Endothelial cell of umbilical vein (primary cell): ENCODE measurements around the gene SMNDC1. TPM values are rescaled to one million over a fixed set of nuclear protein-coding genes. Genes with fewer than 3 reads are reported as not detected.
A peak's percentile ranks its signal among the peaks of the same experiment; 100 is the strongest.

ENCODE experiments used
- BruUV-seq: library from RNA; stranded (reverse); fragments of 400-500 nt; replicated peaks from 2 replicates; lab custom pipeline; 2021; lab: Mats Ljungman, UMichigan
- CTCF ChIA-PET: fragments of 300-600, 350-600 bp; sonication (Branson Sonifier 250); formaldehyde crosslinking; loops from one replicate; lab custom pipeline; 2021; ENCODE audit warnings: antibody characterized with exemption, inconsistent platforms; lab: Charles Lee
- POLR2A ChIA-PET: fragments of 300-600, 350-600 bp; sonication (Branson Sonifier 250); formaldehyde crosslinking; loops from one replicate; lab custom pipeline; 2021; ENCODE audit warnings: antibody characterized with exemption, inconsistent platforms; lab: Charles Lee
- DNase-seq: peaks from one replicate; pipeline ENCODE4 v3.0.0-alpha.2; 2011; ENCODE audit warnings: low read depth, low spot score
- FAIRE-seq: peaks from 2 replicates; lab custom pipeline; 2011; peaks lifted over from hg19 to GRCh38; lab: Jason Lieb, UNC
- H2AFZ ChIP-seq: 2 replicates; pipeline ENCODE4 v1.6.0; 2012; ENCODE audit warnings: low read depth, low read length, control low read depth, inconsistent platforms
- H3K27ac ChIP-seq: 2 replicates; pipeline ENCODE4 v1.5.1; 2011; ENCODE audit warnings: low read depth, mild to moderate bottlenecking, control low read depth, low read length, moderate library complexity; ENCODE audit not compliant: insufficient read depth
- H3K27me3 ChIP-seq, 2 experiments: 2 replicates each; pipeline versions ENCODE4 v1.6.0 to v1.6.1; 2011; ENCODE audit warnings: low read length in 2 of 2, mixed read lengths in 1 of 2; ENCODE audit not compliant: control insufficient read depth in 2 of 2, insufficient read depth in 2 of 2
- H3K36me3 ChIP-seq, 2 experiments: 2 replicates in 1 of 2; 3 replicates in 1 of 2; pipeline ENCODE4 v1.5.1; 2011; ENCODE audit warnings: low read length in 2 of 2, mild to moderate bottlenecking in 1 of 2, moderate library complexity in 1 of 2; ENCODE audit not compliant: control insufficient read depth in 2 of 2, insufficient read depth in 2 of 2; ENCODE audit errors: extremely low read depth in 1 of 2
- H3K4me1 ChIP-seq: 3 replicates; pipeline ENCODE4 v1.5.1; 2011; ENCODE audit warnings: mild to moderate bottlenecking, low read length; ENCODE audit not compliant: control insufficient read depth, insufficient read depth; ENCODE audit errors: extremely low read depth
- H3K4me2 ChIP-seq: 2 replicates; pipeline ENCODE4 v1.6.1; 2011; ENCODE audit warnings: low read length, control low read depth, mixed read lengths; ENCODE audit not compliant: insufficient read depth
- H3K4me3 ChIP-seq, 3 experiments: fragments of 200-600 bp in 1 of 3; sonication (generic), shearing (Covaris generic) in 1 of 3; replicated peaks in 1 of 3; 2 replicates each; pipeline ENCODE4 v1.5.1; 2011 to 2016; ENCODE audit warnings: control low read depth in 3 of 3, low read length in 3 of 3, mild to moderate bottlenecking in 2 of 3, inconsistent platforms in 1 of 3, low read depth in 1 of 3, moderate library complexity in 1 of 3; ENCODE audit not compliant: insufficient read depth in 1 of 3
- H3K79me2 ChIP-seq: 2 replicates; pipeline ENCODE4 v1.6.0; 2012; ENCODE audit warnings: low read length, inconsistent platforms; ENCODE audit not compliant: control insufficient read depth, insufficient read depth
- H3K9ac ChIP-seq: replicated peaks from 2 replicates; pipeline ENCODE3; 2011; ENCODE audit warnings: low read length, control low read depth; ENCODE audit not compliant: insufficient read depth; ENCODE audit errors: extremely low read depth
- H3K9me1 ChIP-seq: replicated peaks from 3 replicates; pipeline ENCODE4 v1.6.0; 2011; ENCODE audit warnings: mild to moderate bottlenecking, low read length; ENCODE audit not compliant: control insufficient read depth, insufficient read depth; ENCODE audit errors: extremely low read depth
- H3K9me3 ChIP-seq: replicated peaks from 2 replicates; pipeline ENCODE4 v1.5.1; 2012; ENCODE audit warnings: low read length, inconsistent platforms; ENCODE audit not compliant: control insufficient read depth, insufficient read depth
- H4K20me1 ChIP-seq: replicated peaks from 2 replicates; pipeline ENCODE3; 2011; ENCODE audit warnings: mild to moderate bottlenecking, low read length; ENCODE audit not compliant: control insufficient read depth, insufficient read depth; ENCODE audit errors: extremely low read depth
- EZH2 ChIP-seq: IDR thresholded peaks from 2 replicates; pipeline ENCODE4 v1.6.1; 2012; ENCODE audit warnings: borderline replicate concordance, low read depth, mild to moderate bottlenecking, moderate library complexity, low read length, inconsistent platforms; ENCODE audit not compliant: severe bottlenecking
- FOS ChIP-seq: IDR thresholded peaks from 2 replicates; pipeline ENCODE4 v1.6.1; 2011; ENCODE audit warnings: mild to moderate bottlenecking, low read length, moderate library complexity, borderline replicate concordance; ENCODE audit not compliant: insufficient read depth
- GATA2 ChIP-seq: IDR thresholded peaks from 2 replicates; pipeline ENCODE4 v1.7.0; 2011; ENCODE audit warnings: low read depth, mild to moderate bottlenecking, moderate library complexity, mixed read lengths, low read length; ENCODE audit not compliant: insufficient read length, insufficient read depth
- JUN ChIP-seq: IDR thresholded peaks from 2 replicates; pipeline ENCODE4 v1.6.1; 2011; ENCODE audit warnings: borderline replicate concordance, low read depth; ENCODE audit not compliant: insufficient read length, insufficient read depth
- MAX ChIP-seq: IDR thresholded peaks from 2 replicates; pipeline ENCODE4 v1.6.1; 2011; ENCODE audit not compliant: insufficient read depth, insufficient read length
- MYC ChIP-seq: IDR thresholded peaks from one replicate; pipeline ENCODE4 v1.6.1; 2011; ENCODE audit warnings: mild to moderate bottlenecking, low read depth, low read length
- POLR2A ChIP-seq: IDR thresholded peaks from 2 replicates; pipeline ENCODE4 v1.6.1; 2012; ENCODE audit warnings: low read depth, mild to moderate bottlenecking, control low read depth, low read length
- POLR2AphosphoS5 ChIP-seq: IDR thresholded peaks from 2 replicates; pipeline ENCODE4 v1.6.1; 2012; ENCODE audit warnings: low read depth, mild to moderate bottlenecking, control low read depth, low read length, moderate library complexity; ENCODE audit not compliant: insufficient read depth
- dilution Hi-C: fragments of 300-500 bp; cut with MboI; formaldehyde crosslinking; loops from one replicate; pipeline ENCODE4 v1.15.0; 2019; ENCODE audit warnings: low sequenced_read_pairs; ENCODE audit not compliant: extremely low pct_ligation_motif_present
- intact Hi-C: fragments of 100-400 bp; cut with micrococcal nuclease; formaldehyde crosslinking; loops from one replicate; pipeline ENCODE4 v1.10.0; 2022
- polyA plus RNA-seq, 4 experiments: library from polyadenylated mRNA; depleted of rRNA in 3 of 4; stranded (reverse) in 3 of 4; unstranded in 1 of 4; fragments of >200 nt; gene quantifications; 2 replicates each; pipeline versions ENCODE4 v1.2.1 to v1.2.3, GENCODE V29; 2011 to 2012; ENCODE audit warnings: missing spikeins in 1 of 4
- total RNA-seq: library from RNA; stranded (reverse); gene quantifications from 2 replicates; pipeline ENCODE4 v1.2.3, GENCODE V29; 2021
- TF ChIP-seq, protein P1 (sequence below), 2 donors: IDR thresholded peaks; 1 replicate in 1 of 2; 2 replicates in 1 of 2; pipeline ENCODE4 v1.5.1; 2011; ENCODE audit warnings: low read length in 2 of 2, mild to moderate bottlenecking in 2 of 2, moderate library complexity in 2 of 2, control low read depth in 1 of 2, inconsistent platforms in 1 of 2, low read depth in 1 of 2; ENCODE audit not compliant: insufficient read depth in 1 of 2; ENCODE audit errors: extremely low read depth in 1 of 2

The SMNDC1 gene
- total and polyA plus RNA-seq, 2 donors (not counting 3 experiments of a cell fraction or from before 2014, with no cell fraction given), result 7.1 to 39.3 TPM

- Histone ChIP-seq H3K36me3 (no peaks in the 10 kb centered on the region), H3K9me1 (no peaks in the 10 kb centered on the region), H3K4me2 (peak overlapping the region; percentile 1), H3K27me3 (no peaks in the 10 kb centered on the region), H3K79me2 (no peaks in the 10 kb centered on the region), H3K4me3 (no peak overlapping the region), H4K20me1 (no peaks in the 10 kb centered on the region), H2AFZ (peak overlapping the region; percentile 10), H3K27ac (peak overlapping the region; percentile 34), H3K9ac (no peak overlapping the region), H3K9me3 (no peaks in the 10 kb centered on the region), H3K4me1 (peaks cover 24% of the 10 kb centered on the region)
- FAIRE-seq (peak; percentile 93), DNase-seq (peak; percentile 66)
- ChIA-PET POLR2A (interaction anchor here (0.6 to 2.1 kb wide), 6 partner anchors 57 to 158 kb away, joined by 3 to 7 read pairs (median 4); no protein-coding TSS in a partner anchor), CTCF (interaction anchor here (0.5 to 6.5 kb wide), 66 partner anchors 8 to 247 kb away, joined by 3 to 268 read pairs (median 6); partner anchors contain the start of genes DUSP5 and SMNDC1)
- dilution Hi-C loops (loop anchor here (10.0 kb wide), 1 partner anchor 211 kb away; the partner anchor contains the start of gene SMC3), intact Hi-C loops (loop anchor here (1.0 to 2.0 kb wide), 9 partner anchors 23 to 194 kb away; no protein-coding TSS in a partner anchor)
- TF ChIP-seq JUN, result peak; percentile 40
- TF ChIP-seq POLR2AphosphoS5, result peak; percentile 51
- TF ChIP-seq EZH2, result no peak
- peak; percentile 88 for TF ChIP-seq FOS
- no TSS peak for BruUV-seq
Measured at GRCh38 chr10:110353244-110354119, 48.8 kb upstream of the SMNDC1 start.

DNA sequence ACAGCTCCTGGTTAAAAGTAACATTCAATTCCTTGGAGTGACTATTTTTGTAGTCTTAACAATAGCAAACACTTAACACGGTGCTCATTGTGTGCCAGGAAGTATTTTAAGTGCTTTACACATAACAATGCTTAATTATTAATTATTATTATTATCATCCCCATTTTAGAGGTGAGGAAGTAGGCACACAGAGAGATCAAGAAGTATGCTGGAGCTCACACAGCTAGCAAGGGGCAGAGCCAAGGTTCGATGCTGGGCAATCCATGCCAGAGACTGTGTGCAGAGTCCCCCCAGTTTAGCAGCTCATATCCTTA is 48.2 kb upstream of the SMNDC1 start:
- FAIRE-seq (no peak), DNase-seq (no peak)
- peak overlapping the region; percentile 10 for H2AFZ ChIP-seq
- POLR2A ChIA-PET, result interaction anchor here (0.8 to 2.1 kb wide), 3 partner anchors 146 to 159 kb away, joined by 3 to 6 read pairs (median 5); no protein-coding TSS in a partner anchor
- no peak overlapping the region for H3K4me3 ChIP-seq
- peak overlapping the region; percentile 16 for H3K27ac ChIP-seq
- CTCF ChIA-PET, result interaction anchor here (0.7 to 6.5 kb wide), 19 partner anchors 8 to 192 kb away, joined by 3 to 268 read pairs (median 12); partner anchors contain the start of gene DUSP5
- H3K4me1 ChIP-seq, result peaks cover 24% of the 10 kb centered on the region
- no peaks in the 10 kb centered on the region for H3K9me3 ChIP-seq
- intact Hi-C loops, result loop anchor here (2.0 kb wide), 1 partner anchor 94 kb away; no protein-coding TSS in a partner anchor
- no peaks in the 10 kb centered on the region for H3K9me1 ChIP-seq
- BruUV-seq, result no TSS peak
- no peak overlapping the region for H3K9ac ChIP-seq
- no peaks in the 10 kb centered on the region for H4K20me1 ChIP-seq
- dilution Hi-C loops, result loop anchor here (10.0 kb wide), 1 partner anchor 212 kb away; the partner anchor contains the start of gene SMC3
- no peaks in the 10 kb centered on the region for H3K27me3 ChIP-seq
- TF ChIP-seq EZH2, result no peak
- TF ChIP-seq MAX, result no peak
- TF ChIP-seq POLR2AphosphoS5, result no peak
- TF ChIP-seq, protein P1, sequence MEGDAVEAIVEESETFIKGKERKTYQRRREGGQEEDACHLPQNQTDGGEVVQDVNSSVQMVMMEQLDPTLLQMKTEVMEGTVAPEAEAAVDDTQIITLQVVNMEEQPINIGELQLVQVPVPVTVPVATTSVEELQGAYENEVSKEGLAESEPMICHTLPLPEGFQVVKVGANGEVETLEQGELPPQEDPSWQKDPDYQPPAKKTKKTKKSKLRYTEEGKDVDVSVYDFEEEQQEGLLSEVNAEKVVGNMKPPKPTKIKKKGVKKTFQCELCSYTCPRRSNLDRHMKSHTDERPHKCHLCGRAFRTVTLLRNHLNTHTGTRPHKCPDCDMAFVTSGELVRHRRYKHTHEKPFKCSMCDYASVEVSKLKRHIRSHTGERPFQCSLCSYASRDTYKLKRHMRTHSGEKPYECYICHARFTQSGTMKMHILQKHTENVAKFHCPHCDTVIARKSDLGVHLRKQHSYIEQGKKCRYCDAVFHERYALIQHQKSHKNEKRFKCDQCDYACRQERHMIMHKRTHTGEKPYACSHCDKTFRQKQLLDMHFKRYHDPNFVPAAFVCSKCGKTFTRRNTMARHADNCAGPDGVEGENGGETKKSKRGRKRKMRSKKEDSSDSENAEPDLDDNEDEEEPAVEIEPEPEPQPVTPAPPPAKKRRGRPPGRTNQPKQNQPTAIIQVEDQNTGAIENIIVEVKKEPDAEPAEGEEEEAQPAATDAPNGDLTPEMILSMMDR (IDR thresholded peaks at IDR 0.05; ENCODE audit: extremely low read depth in 1 of 2, insufficient read depth in 1 of 2, low read depth in 1 of 2, low read length in 2 of 2), result no peak
- TF ChIP-seq JUN, result no peak
- no peak for TF ChIP-seq MYC
- no peak for TF ChIP-seq FOS
- no peak for TF ChIP-seq GATA2
- TF ChIP-seq POLR2A, result no peak
- no peaks in the 10 kb centered on the region for H3K79me2 ChIP-seq
- no peaks in the 10 kb centered on the region for H3K36me3 ChIP-seq
- H3K4me2 ChIP-seq, result peak overlapping the region; percentile 1
